ENCODE measurements around the gene GJC3. TPM values are rescaled to one million over a fixed set of nuclear protein-coding genes. Genes with fewer than 3 reads are reported as not detected.

GJC3 gene, protein sequence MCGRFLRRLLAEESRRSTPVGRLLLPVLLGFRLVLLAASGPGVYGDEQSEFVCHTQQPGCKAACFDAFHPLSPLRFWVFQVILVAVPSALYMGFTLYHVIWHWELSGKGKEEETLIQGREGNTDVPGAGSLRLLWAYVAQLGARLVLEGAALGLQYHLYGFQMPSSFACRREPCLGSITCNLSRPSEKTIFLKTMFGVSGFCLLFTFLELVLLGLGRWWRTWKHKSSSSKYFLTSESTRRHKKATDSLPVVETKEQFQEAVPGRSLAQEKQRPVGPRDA
- polyA plus RNA-seq (2013, experiment 1 of 2) = not detected
- not detected for polyA plus RNA-seq (2013, experiment 2 of 2)

DNA sequence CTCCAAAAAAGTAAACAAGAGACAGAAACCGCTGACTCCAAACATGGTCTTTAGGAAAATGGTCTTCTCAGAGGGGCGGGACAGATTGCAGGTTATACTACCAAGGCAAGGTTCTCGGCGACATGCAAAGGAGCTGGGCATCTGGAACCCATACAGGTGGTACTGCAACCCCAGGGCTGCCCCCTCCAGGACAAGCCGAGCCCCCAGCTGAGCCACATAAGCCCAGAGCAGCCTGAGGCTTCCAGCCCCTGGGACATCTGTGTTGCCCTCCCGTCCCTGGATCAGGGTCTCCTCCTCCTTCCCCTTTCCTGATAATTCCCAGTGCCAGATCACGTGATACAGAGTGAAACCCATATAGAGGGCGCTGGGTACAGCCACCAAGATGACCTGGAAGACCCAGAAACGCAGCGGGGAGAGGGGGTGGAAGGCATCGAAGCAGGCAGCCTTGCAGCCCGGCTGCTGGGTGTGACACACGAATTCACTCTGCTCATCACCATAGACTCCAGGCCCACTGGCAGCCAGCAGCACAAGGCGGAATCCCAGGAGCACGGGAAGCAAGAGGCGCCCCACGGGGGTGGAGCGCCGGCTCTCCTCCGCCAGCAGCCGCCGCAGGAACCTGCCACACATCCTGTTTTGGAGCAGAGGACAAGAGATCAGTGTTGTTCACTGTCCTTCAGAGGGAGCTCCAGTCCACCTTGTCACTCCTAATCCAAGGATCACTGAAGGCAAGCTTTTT lies at the start of gene GJC3:
Gene GJC3, minus strand, starts transcription at position 627 of the 736 bp plus-strand sequence. Its CDS starts 0 bp downstream, at position 627.
- Histone ChIP-seq H3K4me1 (ENCODE audit: control insufficient read depth, insufficient read depth, low read depth, low read length) (peaks cover 3% of the 10 kb centered on the region), H2BK5ac (ENCODE audit: low read depth, low read length, poor library complexity, severe bottlenecking) (no peak within 1 kb of the TSS), H4K91ac (ENCODE audit: low read length) (no peak within 1 kb of the TSS), H3K27ac (ENCODE audit: low read length, poor library complexity, severe bottlenecking) (no peak within 1 kb of the TSS), H3K4me3 (ENCODE audit: insufficient read depth in 1 of 2, low read depth in 1 of 2, low read length in 2 of 2) (peak within 1 kb of the TSS in 1 of 2 experiments; percentile 58), H2AK5ac (ENCODE audit: low read length, severe bottlenecking) (no peak within 1 kb of the TSS), H3K23ac (ENCODE audit: low read length in 2 of 2) (no peak within 1 kb of the TSS), H3K4me2 (ENCODE audit: low read length, poor library complexity, severe bottlenecking) (peak within 1 kb of the TSS; percentile 30), H2AFZ (ENCODE audit: low read depth, low read length) (no peak within 1 kb of the TSS), H3K4ac (ENCODE audit: low read depth in 1 of 2, low read length in 2 of 2) (no peak within 1 kb of the TSS), H3K18ac (ENCODE audit: low read depth in 1 of 2, low read length in 2 of 2) (no peak within 1 kb of the TSS), H4K8ac (ENCODE audit: low read length) (peak within 1 kb of the TSS; percentile 19), H2BK12ac (ENCODE audit: low read length in 2 of 2) (no peak within 1 kb of the TSS), H3K9me3 (ENCODE audit: control insufficient read depth, low read length) (no peaks in the 10 kb centered on the region), H2BK15ac (ENCODE audit: low read depth, poor library complexity, severe bottlenecking) (no peak within 1 kb of the TSS), H3K36me3 (ENCODE audit: control insufficient read depth in 1 of 2, insufficient read depth in 2 of 2, low read depth in 1 of 2, low read length in 2 of 2) (no peaks in the 10 kb centered on the region), H3K14ac (ENCODE audit: low read length in 2 of 2) (no peak within 1 kb of the TSS), H3K79me1 (replicated peaks; ENCODE audit: low read length, poor library complexity, severe bottlenecking) (no peaks in the 10 kb centered on the region), H3K27me3 (ENCODE audit: control insufficient read depth in 1 of 2, insufficient read depth in 1 of 2, low read length in 2 of 2) (peaks cover 50 to 59% of the 10 kb centered on the region in 2 experiments), H3K9ac (ENCODE audit: low read length) (peak within 1 kb of the TSS; percentile 58), H2BK120ac (ENCODE audit: low read depth, low read length) (no peak within 1 kb of the TSS)
- 26% methylated on average over 20 of the region's 22 CpGs for WGBS
- DNase-seq = peak; percentile 24

DNA sequence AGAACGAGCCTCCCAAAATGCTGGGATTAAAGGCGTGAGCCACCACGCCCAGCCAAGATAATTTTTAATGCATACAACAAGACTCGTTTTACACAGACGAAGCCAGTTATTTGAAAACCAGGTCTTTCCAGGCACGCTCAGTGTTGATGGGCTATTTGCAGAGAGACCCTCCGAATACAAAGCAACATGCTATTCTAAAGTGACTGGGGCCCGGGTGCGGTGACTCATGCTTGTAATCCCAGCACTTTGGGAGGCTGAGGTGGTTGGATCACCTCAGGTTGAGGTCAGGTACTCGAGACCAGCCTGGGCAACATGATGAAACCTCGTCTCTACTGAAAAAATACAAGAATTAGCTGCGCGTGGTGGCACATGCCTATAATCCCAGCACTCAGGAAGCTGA lies 47.2 kb upstream of the GJC3 start:
- Histone ChIP-seq H3K27ac (ENCODE audit: low read length, poor library complexity, severe bottlenecking) (no peak overlapping the region), H4K91ac (ENCODE audit: low read length) (no peak overlapping the region), H2BK12ac (ENCODE audit: low read length in 2 of 2) (no peak overlapping the region), H2AK5ac (ENCODE audit: low read length, severe bottlenecking) (no peak overlapping the region), H3K27me3 (ENCODE audit: control insufficient read depth in 1 of 2, insufficient read depth in 1 of 2, low read length in 2 of 2) (peaks cover 11 to 22% of the 10 kb centered on the region in 2 experiments), H3K23ac (ENCODE audit: low read length in 2 of 2) (no peak overlapping the region), H2BK5ac (ENCODE audit: low read depth, low read length, poor library complexity, severe bottlenecking) (no peak overlapping the region), H3K14ac (ENCODE audit: low read length in 2 of 2) (no peak overlapping the region), H2BK15ac (ENCODE audit: low read depth, poor library complexity, severe bottlenecking) (no peak overlapping the region), H3K4me3 (ENCODE audit: insufficient read depth in 1 of 2, low read depth in 1 of 2, low read length in 2 of 2) (no peak overlapping the region), H3K36me3 (ENCODE audit: control insufficient read depth in 1 of 2, insufficient read depth in 2 of 2, low read depth in 1 of 2, low read length in 2 of 2) (no peaks in the 10 kb centered on the region), H3K9me3 (ENCODE audit: control insufficient read depth, low read length) (peaks cover 5% of the 10 kb centered on the region), H4K8ac (ENCODE audit: low read length) (no peak overlapping the region), H3K4me2 (ENCODE audit: low read length, poor library complexity, severe bottlenecking) (no peak overlapping the region), H2AFZ (ENCODE audit: low read depth, low read length) (no peak overlapping the region), H2BK120ac (ENCODE audit: low read depth, low read length) (no peak overlapping the region), H3K4ac (ENCODE audit: low read depth in 1 of 2, low read length in 2 of 2) (no peak overlapping the region), H3K18ac (ENCODE audit: low read depth in 1 of 2, low read length in 2 of 2) (no peak overlapping the region), H3K4me1 (ENCODE audit: control insufficient read depth, insufficient read depth, low read depth, low read length) (no peaks in the 10 kb centered on the region), H3K9ac (ENCODE audit: low read length) (no peak overlapping the region), H3K79me1 (replicated peaks; ENCODE audit: low read length, poor library complexity, severe bottlenecking) (no peaks in the 10 kb centered on the region)
- DNase-seq = no peak
- 88% methylated on average over 13 of the region's 13 CpGs for WGBS

DNA sequence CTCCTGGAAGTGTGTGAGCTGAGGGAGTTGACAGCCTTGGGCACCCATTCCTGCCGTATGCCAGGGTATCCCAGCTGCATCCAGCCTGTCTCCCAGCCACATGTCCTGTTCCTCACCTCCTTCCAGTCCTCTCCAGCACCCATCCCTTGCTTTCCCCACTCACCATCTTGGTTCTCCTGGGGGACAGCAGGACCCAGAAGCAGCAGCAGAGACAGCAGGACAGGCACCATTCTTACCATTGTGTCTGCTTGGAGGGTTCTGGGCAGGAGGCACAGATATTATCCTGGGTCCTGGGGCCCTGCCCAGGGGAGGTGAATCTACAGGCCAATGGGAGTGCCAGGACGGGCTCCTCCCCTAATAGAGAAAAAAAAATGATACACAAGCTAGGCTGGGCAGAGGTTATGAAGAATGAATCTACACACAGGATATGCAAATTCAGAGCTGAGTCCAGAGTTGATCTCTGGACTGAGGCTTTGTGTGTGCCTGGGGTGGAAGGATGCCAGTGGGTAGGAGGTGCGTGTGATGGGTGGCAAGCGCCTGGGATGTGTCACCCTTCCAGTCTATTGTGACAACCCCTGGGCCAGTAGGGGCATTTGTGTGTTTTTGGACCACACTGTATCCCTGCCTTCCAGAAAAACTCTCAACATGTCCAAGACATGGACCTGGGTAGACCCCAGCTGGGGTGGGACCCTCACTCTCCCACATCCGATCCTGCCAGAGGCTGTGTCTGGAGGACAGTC lies 46.5 kb upstream of the GJC3 start, which contains the start of gene AZGP1:
Gene AZGP1, minus strand, starts transcription at position 250 of the 740 bp plus-strand sequence. Its CDS starts 11 bp downstream, at position 239.
- H4K91ac ChIP-seq (ENCODE audit: low read length) = no peak within 1 kb of the TSS
- no peaks in the 10 kb centered on the region for H3K79me1 ChIP-seq (replicated peaks; ENCODE audit: low read length, poor library complexity, severe bottlenecking)
- DNase-seq = no peak
- no peak within 1 kb of the TSS for H3K4me3 ChIP-seq (ENCODE audit: insufficient read depth in 1 of 2, low read depth in 1 of 2, low read length in 2 of 2)
- H3K4me1 ChIP-seq (ENCODE audit: control insufficient read depth, insufficient read depth, low read depth, low read length) = no peaks in the 10 kb centered on the region
- no peak within 1 kb of the TSS for H2BK15ac ChIP-seq (ENCODE audit: low read depth, poor library complexity, severe bottlenecking)
- H3K4me2 ChIP-seq (ENCODE audit: low read length, poor library complexity, severe bottlenecking) = no peak within 1 kb of the TSS
- H2BK5ac ChIP-seq (ENCODE audit: low read depth, low read length, poor library complexity, severe bottlenecking) = no peak within 1 kb of the TSS
- no peak within 1 kb of the TSS for H3K18ac ChIP-seq (ENCODE audit: low read depth in 1 of 2, low read length in 2 of 2)
- no peak within 1 kb of the TSS for H2AFZ ChIP-seq (ENCODE audit: low read depth, low read length)
- H3K14ac ChIP-seq (ENCODE audit: low read length in 2 of 2) = no peak within 1 kb of the TSS
- peaks cover 5% of the 10 kb centered on the region for H3K9me3 ChIP-seq (ENCODE audit: control insufficient read depth, low read length)
- no peak within 1 kb of the TSS for H4K8ac ChIP-seq (ENCODE audit: low read length)
- no peak within 1 kb of the TSS for H3K9ac ChIP-seq (ENCODE audit: low read length)
- no peak within 1 kb of the TSS for H2BK120ac ChIP-seq (ENCODE audit: low read depth, low read length)
- H3K23ac ChIP-seq (ENCODE audit: low read length in 2 of 2) = no peak within 1 kb of the TSS
- no peaks in the 10 kb centered on the region for H3K36me3 ChIP-seq (ENCODE audit: control insufficient read depth in 1 of 2, insufficient read depth in 2 of 2, low read depth in 1 of 2, low read length in 2 of 2)
- H3K27me3 ChIP-seq (ENCODE audit: control insufficient read depth in 1 of 2, insufficient read depth in 1 of 2, low read length in 2 of 2) = peaks cover 11 to 25% of the 10 kb centered on the region in 2 experiments
- no peak within 1 kb of the TSS for H2BK12ac ChIP-seq (ENCODE audit: low read length in 2 of 2)
- no peak within 1 kb of the TSS for H3K4ac ChIP-seq (ENCODE audit: low read depth in 1 of 2, low read length in 2 of 2)
- H3K27ac ChIP-seq (ENCODE audit: low read length, poor library complexity, severe bottlenecking) = no peak within 1 kb of the TSS
- WGBS = 96% methylated on average over 5 of the region's 5 CpGs
- H2AK5ac ChIP-seq (ENCODE audit: low read length, severe bottlenecking) = no peak within 1 kb of the TSS

DNA sequence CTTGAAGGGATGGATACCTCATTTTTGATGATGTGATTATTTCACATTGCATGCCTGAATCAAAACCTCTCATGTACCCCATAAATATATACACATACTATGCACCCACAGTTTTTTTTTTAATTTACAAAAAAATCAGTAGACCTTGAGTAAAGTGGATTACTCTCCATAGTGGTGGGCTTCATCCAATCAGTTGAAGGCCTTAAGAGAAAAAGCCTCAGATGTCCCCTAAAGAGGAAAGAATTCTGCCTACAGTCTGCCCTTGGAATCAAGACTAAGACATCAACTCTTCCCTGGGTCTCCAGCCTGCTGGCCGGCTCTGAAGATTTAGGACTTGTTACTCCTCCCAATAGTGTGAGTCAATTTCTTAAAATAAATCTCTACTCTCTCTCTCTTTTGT lies 45.3 kb upstream of the GJC3 start:
- no peak overlapping the region for H4K8ac ChIP-seq (ENCODE audit: low read length)
- no peaks in the 10 kb centered on the region for H3K79me1 ChIP-seq (replicated peaks; ENCODE audit: low read length, poor library complexity, severe bottlenecking)
- H2BK12ac ChIP-seq (ENCODE audit: low read length in 2 of 2) = no peak overlapping the region
- H3K4me2 ChIP-seq (ENCODE audit: low read length, poor library complexity, severe bottlenecking) = no peak overlapping the region
- H3K9me3 ChIP-seq (ENCODE audit: control insufficient read depth, low read length) = peaks cover 5% of the 10 kb centered on the region
- WGBS = no CpG with 5 or more reads among the region's 1 CpG
- H2AK5ac ChIP-seq (ENCODE audit: low read length, severe bottlenecking) = no peak overlapping the region
- no peak for DNase-seq
- H3K18ac ChIP-seq (ENCODE audit: low read depth in 1 of 2, low read length in 2 of 2) = no peak overlapping the region
- no peak overlapping the region for H3K27ac ChIP-seq (ENCODE audit: low read length, poor library complexity, severe bottlenecking)
- peaks cover 16 to 35% of the 10 kb centered on the region in 2 experiments for H3K27me3 ChIP-seq (ENCODE audit: control insufficient read depth in 1 of 2, insufficient read depth in 1 of 2, low read length in 2 of 2)
- H3K36me3 ChIP-seq (ENCODE audit: control insufficient read depth in 1 of 2, insufficient read depth in 2 of 2, low read depth in 1 of 2, low read length in 2 of 2) = no peaks in the 10 kb centered on the region
- H3K4me3 ChIP-seq (ENCODE audit: insufficient read depth in 1 of 2, low read depth in 1 of 2, low read length in 2 of 2) = no peak overlapping the region
- no peak overlapping the region for H3K4ac ChIP-seq (ENCODE audit: low read depth in 1 of 2, low read length in 2 of 2)
- no peak overlapping the region for H2BK120ac ChIP-seq (ENCODE audit: low read depth, low read length)
- no peak overlapping the region for H3K23ac ChIP-seq (ENCODE audit: low read length in 2 of 2)
- no peak overlapping the region for H2BK15ac ChIP-seq (ENCODE audit: low read depth, poor library complexity, severe bottlenecking)
- H3K14ac ChIP-seq (ENCODE audit: low read length in 2 of 2) = no peak overlapping the region
- H3K9ac ChIP-seq (ENCODE audit: low read length) = no peak overlapping the region
- no peak overlapping the region for H2BK5ac ChIP-seq (ENCODE audit: low read depth, low read length, poor library complexity, severe bottlenecking)
- no peak overlapping the region for H2AFZ ChIP-seq (ENCODE audit: low read depth, low read length)
- H3K4me1 ChIP-seq (ENCODE audit: control insufficient read depth, insufficient read depth, low read depth, low read length) = no peaks in the 10 kb centered on the region
- H4K91ac ChIP-seq (ENCODE audit: low read length) = no peak overlapping the region
